Measurements from ENCODE around the gene A3GALT2.
A peak's percentile ranks its signal among the peaks of the same experiment; 100 is the strongest.

Gene A3GALT2

GRCh38 chr1:33341190-33341589 is 20.3 kb upstream of the A3GALT2 start:
- no peaks in the 10 kb centered on the region for H3K27me3 ChIP-seq (replicated peaks; ENCODE audit: control insufficient read depth, insufficient read depth, low read length)
- no peak for DNase-seq (ENCODE audit: low read depth)
- H3K9me3 ChIP-seq (ENCODE audit: control insufficient read depth, low read length) = no peaks in the 10 kb centered on the region
- H3K36me3 ChIP-seq (ENCODE audit: control insufficient read depth, insufficient read depth, low read length, severe bottlenecking) = peaks cover 37% of the 10 kb centered on the region
- peak overlapping the region; percentile 80 for H3K9ac ChIP-seq (ENCODE audit: low read length)
- peaks cover 95% of the 10 kb centered on the region for H3K4me1 ChIP-seq (ENCODE audit: control insufficient read depth, insufficient read depth, low read length)
- peak overlapping the region; percentile 61 for H3K4me3 ChIP-seq (ENCODE audit: low read length)

- H3K4me3 ChIP-seq (ENCODE audit: low read length) = peak overlapping the region; percentile 68
- peaks cover 42% of the 10 kb centered on the region for H3K36me3 ChIP-seq (ENCODE audit: control insufficient read depth, insufficient read depth, low read length, severe bottlenecking)
- peak overlapping the region; percentile 80 for H3K9ac ChIP-seq (ENCODE audit: low read length)
- H3K4me1 ChIP-seq (ENCODE audit: control insufficient read depth, insufficient read depth, low read length) = peaks cover 96% of the 10 kb centered on the region
- H3K9me3 ChIP-seq (ENCODE audit: control insufficient read depth, low read length) = no peaks in the 10 kb centered on the region
- H3K27me3 ChIP-seq (replicated peaks; ENCODE audit: control insufficient read depth, insufficient read depth, low read length) = no peaks in the 10 kb centered on the region
- peak; percentile 35 for DNase-seq (ENCODE audit: low read depth)
These were observed 18.5 kb upstream of the A3GALT2 start for GRCh38 chr1:33339413-33339812.

DNA sequence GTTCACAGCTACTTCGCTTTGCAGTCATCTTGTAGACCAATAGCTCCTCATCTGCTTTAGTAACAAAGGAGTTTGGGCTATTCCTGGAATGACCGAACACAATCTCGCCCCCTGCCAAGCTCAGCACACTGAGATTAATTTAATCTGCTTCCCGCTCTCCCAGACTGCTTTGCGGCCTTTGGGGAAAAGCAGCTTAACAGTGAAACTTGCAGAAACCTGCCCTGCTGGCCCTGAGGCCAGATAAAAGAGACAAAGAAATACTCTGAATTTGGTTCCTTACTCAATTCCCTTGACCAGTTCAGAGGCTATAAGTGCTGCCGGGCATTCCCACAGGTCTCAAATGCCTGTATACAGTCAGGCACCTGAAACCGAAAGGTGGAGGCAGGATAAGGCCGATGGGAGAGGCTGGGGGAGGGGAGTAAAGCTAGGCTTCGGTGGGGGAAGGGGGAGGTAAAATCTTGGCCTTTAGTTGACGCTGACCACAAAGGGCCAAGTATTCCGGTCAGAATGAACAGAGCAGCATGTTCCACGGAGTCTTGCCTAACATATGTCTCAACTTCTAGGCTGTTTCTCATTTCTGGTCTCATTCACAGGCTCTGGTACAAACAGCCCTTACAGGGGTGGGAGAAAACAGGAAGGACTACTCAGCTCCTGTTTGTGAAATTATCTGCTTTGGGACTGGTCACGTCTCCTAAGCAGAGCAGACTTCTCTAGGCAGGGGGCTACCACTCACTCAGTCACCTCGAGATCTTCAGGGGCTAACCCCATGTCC is 17.7 kb upstream of the A3GALT2 start:
- Histone ChIP-seq H3K9ac (ENCODE audit: low read length) (peak overlapping the region; percentile 80), H3K4me3 (ENCODE audit: low read length) (peak overlapping the region; percentile 68), H3K4me1 (ENCODE audit: control insufficient read depth, insufficient read depth, low read length) (peaks cover 96% of the 10 kb centered on the region), H3K9me3 (ENCODE audit: control insufficient read depth, low read length) (no peaks in the 10 kb centered on the region), H3K27me3 (replicated peaks; ENCODE audit: control insufficient read depth, insufficient read depth, low read length) (no peaks in the 10 kb centered on the region), H3K36me3 (ENCODE audit: control insufficient read depth, insufficient read depth, low read length, severe bottlenecking) (peaks cover 36% of the 10 kb centered on the region)
- peak; percentile 93 for DNase-seq (ENCODE audit: low read depth)

GRCh38 chr1:33338048-33338439 is 17.1 kb upstream of the A3GALT2 start:
- DNase-seq (ENCODE audit: low read depth) = peak; percentile 69
- no peaks in the 10 kb centered on the region for H3K27me3 ChIP-seq (replicated peaks; ENCODE audit: control insufficient read depth, insufficient read depth, low read length)
- H3K4me3 ChIP-seq (ENCODE audit: low read length) = peak overlapping the region; percentile 57
- H3K9me3 ChIP-seq (ENCODE audit: control insufficient read depth, low read length) = no peaks in the 10 kb centered on the region
- peaks cover 97% of the 10 kb centered on the region for H3K4me1 ChIP-seq (ENCODE audit: control insufficient read depth, insufficient read depth, low read length)
- H3K36me3 ChIP-seq (ENCODE audit: control insufficient read depth, insufficient read depth, low read length, severe bottlenecking) = peaks cover 39% of the 10 kb centered on the region
- H3K9ac ChIP-seq (ENCODE audit: low read length) = peak overlapping the region; percentile 80

DNA sequence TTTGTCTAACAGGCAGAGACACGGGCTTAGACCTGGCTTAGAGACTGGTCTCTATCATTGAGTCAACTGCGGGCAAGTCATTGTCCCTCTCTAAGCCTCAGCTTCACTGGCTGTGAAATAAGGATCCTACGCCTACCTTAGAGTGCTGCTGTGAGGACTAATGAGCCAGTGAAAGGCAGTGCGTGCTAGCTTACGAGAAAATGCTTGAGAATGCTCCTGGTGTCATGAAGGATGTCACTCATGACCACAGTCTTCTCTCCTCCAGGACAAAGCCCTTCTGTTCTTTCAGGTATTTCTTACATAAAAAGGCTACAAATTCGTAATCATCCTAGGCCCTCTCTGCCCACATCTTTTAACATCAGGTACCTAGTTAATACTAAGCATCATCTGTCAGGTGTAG is 16.5 kb upstream of the A3GALT2 start:
- H3K36me3 ChIP-seq (ENCODE audit: control insufficient read depth, insufficient read depth, low read length, severe bottlenecking) = peaks cover 37% of the 10 kb centered on the region
- no peak for DNase-seq (ENCODE audit: low read depth)
- peak overlapping the region; percentile 80 for H3K9ac ChIP-seq (ENCODE audit: low read length)
- no peaks in the 10 kb centered on the region for H3K27me3 ChIP-seq (replicated peaks; ENCODE audit: control insufficient read depth, insufficient read depth, low read length)
- H3K4me3 ChIP-seq (ENCODE audit: low read length) = peak overlapping the region; percentile 57
- H3K9me3 ChIP-seq (ENCODE audit: control insufficient read depth, low read length) = no peaks in the 10 kb centered on the region
- peaks cover 97% of the 10 kb centered on the region for H3K4me1 ChIP-seq (ENCODE audit: control insufficient read depth, insufficient read depth, low read length)

GRCh38 chr1:33336580-33336979 is 15.7 kb upstream of the A3GALT2 start:
- Histone ChIP-seq H3K4me3 (ENCODE audit: low read length) (no peak overlapping the region), H3K4me1 (ENCODE audit: control insufficient read depth, insufficient read depth, low read length) (peaks cover 97% of the 10 kb centered on the region), H3K27me3 (replicated peaks; ENCODE audit: control insufficient read depth, insufficient read depth, low read length) (no peaks in the 10 kb centered on the region), H3K9ac (ENCODE audit: low read length) (peak overlapping the region; percentile 49), H3K9me3 (ENCODE audit: control insufficient read depth, low read length) (no peaks in the 10 kb centered on the region), H3K36me3 (ENCODE audit: control insufficient read depth, insufficient read depth, low read length, severe bottlenecking) (peaks cover 41% of the 10 kb centered on the region)
- no peak for DNase-seq (ENCODE audit: low read depth)

GRCh38 chr1:33335020-33335419 is 14.1 kb upstream of the A3GALT2 start:
- Histone ChIP-seq H3K9ac (ENCODE audit: low read length) (peak overlapping the region; percentile 80), H3K27me3 (replicated peaks; ENCODE audit: control insufficient read depth, insufficient read depth, low read length) (no peaks in the 10 kb centered on the region), H3K4me1 (ENCODE audit: control insufficient read depth, insufficient read depth, low read length) (peaks cover 88% of the 10 kb centered on the region), H3K36me3 (ENCODE audit: control insufficient read depth, insufficient read depth, low read length, severe bottlenecking) (peaks cover 47% of the 10 kb centered on the region), H3K4me3 (ENCODE audit: low read length) (peak overlapping the region; percentile 54), H3K9me3 (ENCODE audit: control insufficient read depth, low read length) (no peaks in the 10 kb centered on the region)
- no peak for DNase-seq (ENCODE audit: low read depth)

- H3K4me1 ChIP-seq (ENCODE audit: control insufficient read depth, insufficient read depth, low read length) = peaks cover 79% of the 10 kb centered on the region
- no peak for DNase-seq (ENCODE audit: low read depth)
- peak overlapping the region; percentile 54 for H3K4me3 ChIP-seq (ENCODE audit: low read length)
- no peaks in the 10 kb centered on the region for H3K9me3 ChIP-seq (ENCODE audit: control insufficient read depth, low read length)
- H3K9ac ChIP-seq (ENCODE audit: low read length) = peak overlapping the region; percentile 80
- H3K27me3 ChIP-seq (replicated peaks; ENCODE audit: control insufficient read depth, insufficient read depth, low read length) = no peaks in the 10 kb centered on the region
- peaks cover 53% of the 10 kb centered on the region for H3K36me3 ChIP-seq (ENCODE audit: control insufficient read depth, insufficient read depth, low read length, severe bottlenecking)
These were observed 13.2 kb upstream of the A3GALT2 start for GRCh38 chr1:33334081-33334552.

DNA sequence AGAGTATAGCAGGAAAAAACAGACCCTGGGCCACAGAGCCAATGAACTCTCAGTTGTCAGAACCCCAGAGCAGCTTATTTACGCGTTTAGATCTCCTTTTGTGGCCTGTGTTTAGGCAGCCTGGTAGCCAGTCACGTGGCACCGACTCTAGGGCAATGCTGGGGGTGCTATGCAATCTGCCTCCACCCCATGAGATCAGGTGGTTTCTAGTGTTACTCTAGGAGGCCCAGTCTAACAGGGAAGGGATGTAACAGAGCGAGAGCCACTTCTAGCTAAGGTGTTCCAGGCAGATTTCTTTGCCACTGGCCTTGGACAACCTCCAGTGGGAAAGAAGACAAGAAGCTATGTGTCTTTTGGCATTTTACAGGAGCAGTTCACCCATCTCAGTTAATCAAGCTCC is 12.0 kb upstream of the A3GALT2 start:
- Histone ChIP-seq H3K4me3 (ENCODE audit: low read length) (peak overlapping the region; percentile 37), H3K9me3 (ENCODE audit: control insufficient read depth, low read length) (no peaks in the 10 kb centered on the region), H3K27me3 (replicated peaks; ENCODE audit: control insufficient read depth, insufficient read depth, low read length) (no peaks in the 10 kb centered on the region), H3K9ac (ENCODE audit: low read length) (peak overlapping the region; percentile 80), H3K4me1 (ENCODE audit: control insufficient read depth, insufficient read depth, low read length) (peaks cover 79% of the 10 kb centered on the region), H3K36me3 (ENCODE audit: control insufficient read depth, insufficient read depth, low read length, severe bottlenecking) (peaks cover 66% of the 10 kb centered on the region)
- DNase-seq (ENCODE audit: low read depth) = no peak

GRCh38 chr1:33332357-33332789 is 11.5 kb upstream of the A3GALT2 start:
- peak overlapping the region; percentile 23 for H3K4me3 ChIP-seq (ENCODE audit: low read length)
- peak overlapping the region; percentile 80 for H3K9ac ChIP-seq (ENCODE audit: low read length)
- DNase-seq (ENCODE audit: low read depth) = peak; percentile 38
- H3K27me3 ChIP-seq (replicated peaks; ENCODE audit: control insufficient read depth, insufficient read depth, low read length) = no peaks in the 10 kb centered on the region
- H3K9me3 ChIP-seq (ENCODE audit: control insufficient read depth, low read length) = no peaks in the 10 kb centered on the region
- peaks cover 71% of the 10 kb centered on the region for H3K36me3 ChIP-seq (ENCODE audit: control insufficient read depth, insufficient read depth, low read length, severe bottlenecking)
- H3K4me1 ChIP-seq (ENCODE audit: control insufficient read depth, insufficient read depth, low read length) = peaks cover 79% of the 10 kb centered on the region

- Histone ChIP-seq H3K9me3 (ENCODE audit: control insufficient read depth, low read length) (no peaks in the 10 kb centered on the region), H3K4me3 (ENCODE audit: low read length) (peak overlapping the region; percentile 23), H3K27me3 (replicated peaks; ENCODE audit: control insufficient read depth, insufficient read depth, low read length) (no peaks in the 10 kb centered on the region), H3K9ac (ENCODE audit: low read length) (peak overlapping the region; percentile 51), H3K4me1 (ENCODE audit: control insufficient read depth, insufficient read depth, low read length) (peaks cover 79% of the 10 kb centered on the region), H3K36me3 (ENCODE audit: control insufficient read depth, insufficient read depth, low read length, severe bottlenecking) (peaks cover 77% of the 10 kb centered on the region)
- DNase-seq (ENCODE audit: low read depth) = no peak
These were observed 10.8 kb upstream of the A3GALT2 start for GRCh38 chr1:33331444-33332356.
